HG02798 (cell line): ENCODE measurements around the gene RDH11.
"Not testable (repeated sequence)": the region's sequence is repeated elsewhere in the genome, so short reads cannot be mapped to it uniquely, and the experiment has no call there.

Experiments
- ATAC-seq: cut with Tn5 transposase; IDR thresholded peaks from one replicate; pipeline ENCODE4 v1.9.1; 2021; ENCODE audit warnings: mild to moderate bottlenecking; ENCODE audit not compliant: unreplicated experiment, poor library complexity

RDH11 gene, protein sequence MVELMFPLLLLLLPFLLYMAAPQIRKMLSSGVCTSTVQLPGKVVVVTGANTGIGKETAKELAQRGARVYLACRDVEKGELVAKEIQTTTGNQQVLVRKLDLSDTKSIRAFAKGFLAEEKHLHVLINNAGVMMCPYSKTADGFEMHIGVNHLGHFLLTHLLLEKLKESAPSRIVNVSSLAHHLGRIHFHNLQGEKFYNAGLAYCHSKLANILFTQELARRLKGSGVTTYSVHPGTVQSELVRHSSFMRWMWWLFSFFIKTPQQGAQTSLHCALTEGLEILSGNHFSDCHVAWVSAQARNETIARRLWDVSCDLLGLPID

GRCh38 chr14:67695394-67695949, at the start of gene RDH11:
Gene RDH11 (minus strand): TSS chr14:67695764. CDS start chr14:67695703, 61 bp downstream.
- peak; percentile 90 for ATAC-seq

DNA sequence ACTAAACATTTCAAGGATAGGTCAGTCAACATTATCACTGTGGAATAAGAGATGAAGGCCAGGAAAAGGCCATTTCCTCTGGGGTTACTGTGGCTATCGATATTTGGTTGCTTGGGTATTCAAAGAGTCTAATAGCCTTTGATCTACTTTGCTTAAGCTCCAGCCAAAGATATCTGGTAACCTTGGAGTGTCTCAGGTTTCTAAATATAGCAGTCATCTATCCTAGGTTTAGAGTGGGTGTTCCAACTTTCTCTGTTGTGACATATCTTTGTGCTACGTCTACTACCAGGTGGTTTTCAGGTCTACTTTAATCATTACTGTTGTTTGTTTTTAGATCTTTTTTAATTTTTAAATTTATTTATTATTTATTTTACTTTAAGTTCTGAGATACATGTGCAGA, 48.5 kb upstream of the RDH11 start:
- ATAC-seq = no peak

- ATAC-seq = no peak
Measured at GRCh38 chr14:67738740-67739504, 43.4 kb upstream of the RDH11 start.

DNA sequence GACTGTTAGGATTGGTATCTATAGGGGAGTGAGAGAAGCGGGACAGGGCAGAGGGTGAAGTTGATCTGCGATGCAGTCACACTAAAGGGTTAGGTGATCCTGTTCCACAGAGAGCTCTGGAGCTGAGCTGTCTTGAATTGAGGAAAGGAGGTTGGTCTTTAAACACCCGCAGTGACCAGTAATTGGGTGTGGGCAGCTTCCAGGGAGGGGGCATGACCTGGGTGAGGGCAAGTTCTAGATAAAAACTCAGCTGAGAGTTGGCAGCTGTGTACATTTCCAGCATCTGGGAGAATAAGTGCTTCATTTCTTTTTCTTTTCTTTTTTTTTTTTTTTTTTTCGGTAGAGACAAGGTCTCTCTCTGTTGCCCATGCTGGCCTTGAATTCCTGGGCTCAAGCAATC, 41.2 kb upstream of the RDH11 start:
- ATAC-seq = no peak

- ATAC-seq = no peak
Measured at GRCh38 chr14:67735336-67736147, 40.0 kb upstream of the RDH11 start.

DNA sequence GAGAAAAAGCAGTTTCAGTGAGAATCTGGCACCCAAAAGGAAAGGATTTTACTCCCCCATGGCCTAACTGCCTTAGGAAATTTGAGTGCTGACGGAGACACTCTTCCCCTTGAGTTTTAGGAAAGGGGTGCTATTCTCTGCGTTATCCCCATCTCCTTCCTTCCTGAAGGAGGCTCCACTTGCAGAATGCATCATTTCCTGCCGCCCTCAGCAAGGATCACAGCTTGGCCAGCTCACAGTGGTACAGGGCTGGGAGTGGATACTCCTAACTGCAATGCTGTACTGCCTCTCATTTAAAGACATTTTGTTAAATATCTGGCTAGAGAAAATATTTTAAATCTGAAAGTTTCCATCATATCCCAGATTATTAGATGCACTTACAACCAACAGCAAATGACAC, 39.1 kb upstream of the RDH11 start:
- ATAC-seq = no peak

DNA sequence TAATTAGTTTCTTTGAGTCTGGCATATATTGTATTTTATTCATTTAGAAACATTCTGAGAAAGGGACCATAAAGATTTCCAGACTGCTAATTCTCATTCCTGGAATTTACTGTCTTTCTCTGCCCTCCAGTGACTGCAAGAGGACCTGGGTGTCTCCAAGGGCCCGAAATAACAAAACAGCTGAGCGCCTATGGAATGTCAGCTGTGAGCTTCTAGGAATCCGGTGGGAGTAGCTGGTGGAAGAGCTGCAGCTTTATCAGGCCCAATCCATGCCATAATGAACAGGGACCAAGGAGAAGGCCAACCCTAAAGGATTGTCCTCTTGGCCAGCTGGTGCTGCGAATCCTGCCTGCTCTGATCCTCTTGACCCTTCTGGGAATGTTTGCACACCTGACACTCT, 38.1 kb upstream of the RDH11 start:
- ATAC-seq = no peak

DNA sequence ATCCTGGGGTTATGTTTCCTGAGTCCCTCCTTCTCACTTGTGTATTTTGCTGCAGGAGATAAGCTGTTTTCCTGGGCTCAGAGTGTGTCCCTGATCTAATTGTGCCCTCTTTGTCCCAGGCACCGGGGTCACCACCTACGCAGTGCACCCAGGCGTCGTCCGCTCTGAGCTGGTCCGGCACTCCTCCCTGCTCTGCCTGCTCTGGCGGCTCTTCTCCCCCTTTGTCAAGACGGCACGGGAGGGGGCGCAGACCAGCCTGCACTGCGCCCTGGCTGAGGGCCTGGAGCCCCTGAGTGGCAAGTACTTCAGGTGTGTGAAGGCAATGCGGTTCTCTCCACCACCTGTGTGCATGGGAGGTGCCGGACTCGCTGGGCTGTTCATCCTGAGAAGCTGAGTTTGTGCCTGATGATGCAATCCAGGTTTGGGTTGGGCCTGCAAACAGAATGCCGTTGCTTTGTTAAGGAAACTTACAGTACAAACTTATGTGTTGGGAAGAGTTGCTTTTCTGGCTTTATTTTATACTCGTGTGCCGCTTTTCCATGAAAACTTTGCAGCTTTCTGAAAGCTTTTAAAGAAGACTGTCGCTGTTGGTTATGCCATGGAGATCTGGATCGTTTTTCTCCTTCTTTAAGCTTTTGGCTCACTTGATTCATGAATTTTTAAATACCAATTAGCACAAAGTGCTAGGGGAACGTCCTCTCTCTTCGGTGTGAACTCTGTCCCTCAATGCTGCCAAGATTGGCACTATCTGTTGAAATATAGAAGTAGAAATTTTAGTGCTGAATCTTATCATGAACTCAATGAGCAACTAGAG, 33.7 kb upstream of the RDH11 start:
- ATAC-seq = no peak

DNA sequence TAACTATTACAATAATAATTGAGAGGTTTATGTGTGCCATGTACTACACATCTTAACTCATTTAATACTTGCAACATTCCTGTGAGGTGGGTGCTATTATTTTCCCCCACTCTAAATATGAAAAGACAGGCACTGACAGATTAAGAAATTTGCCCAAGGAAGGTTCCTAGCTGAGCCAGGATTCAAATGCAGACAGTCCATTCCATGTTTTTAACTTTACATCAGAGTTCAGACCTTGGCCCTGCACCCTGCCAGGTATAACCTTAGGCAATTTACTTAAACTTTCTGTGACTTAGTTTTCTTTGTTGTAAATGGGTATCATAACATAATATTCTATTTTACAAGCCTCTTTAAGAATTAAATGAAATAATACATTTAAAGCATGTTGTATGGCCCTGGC, 32.7 kb upstream of the RDH11 start:
- ATAC-seq = no peak

GRCh38 chr14:67727361-67727760, 31.8 kb upstream of the RDH11 start:
- no peak for ATAC-seq

DNA sequence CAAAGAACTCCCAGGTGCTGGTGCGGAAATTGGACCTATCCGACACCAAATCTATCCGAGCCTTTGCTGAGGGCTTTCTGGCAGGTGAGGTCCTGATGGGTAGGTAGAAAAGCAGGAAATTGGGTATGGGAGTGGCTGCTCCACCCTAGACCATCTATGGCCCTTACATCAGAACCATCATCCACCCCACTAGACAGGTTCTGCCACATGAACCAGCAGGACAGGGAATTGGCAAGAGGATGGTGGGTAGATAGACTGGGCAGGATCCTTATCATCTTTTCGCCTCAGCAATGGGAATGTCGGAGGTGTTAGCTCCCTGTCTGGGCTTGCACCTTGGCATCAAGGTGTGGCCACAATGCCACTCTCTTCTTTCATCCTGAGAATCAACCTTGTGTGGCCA, 29.6 kb upstream of the RDH11 start:
- ATAC-seq = no peak

DNA sequence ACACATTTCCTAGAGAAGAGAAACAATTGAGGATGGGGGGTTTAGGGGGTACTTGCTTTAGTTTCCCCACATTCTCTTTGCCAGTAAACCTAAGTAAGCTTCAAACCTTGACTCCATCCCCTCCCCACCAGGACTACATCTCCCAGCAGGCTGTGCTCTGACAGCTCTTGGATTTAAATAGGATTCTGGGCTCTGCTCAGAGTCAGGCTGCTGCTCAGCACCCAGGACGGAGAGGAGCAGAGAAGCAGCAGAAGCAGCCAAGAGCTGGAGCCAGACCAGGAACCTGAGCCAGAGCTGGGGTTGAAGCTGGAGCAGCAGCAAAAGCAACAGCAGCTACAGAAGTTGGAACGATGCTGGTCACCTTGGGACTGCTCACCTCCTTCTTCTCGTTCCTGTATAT, 26.7 kb upstream of the RDH11 start:
- ATAC-seq = no peak

DNA sequence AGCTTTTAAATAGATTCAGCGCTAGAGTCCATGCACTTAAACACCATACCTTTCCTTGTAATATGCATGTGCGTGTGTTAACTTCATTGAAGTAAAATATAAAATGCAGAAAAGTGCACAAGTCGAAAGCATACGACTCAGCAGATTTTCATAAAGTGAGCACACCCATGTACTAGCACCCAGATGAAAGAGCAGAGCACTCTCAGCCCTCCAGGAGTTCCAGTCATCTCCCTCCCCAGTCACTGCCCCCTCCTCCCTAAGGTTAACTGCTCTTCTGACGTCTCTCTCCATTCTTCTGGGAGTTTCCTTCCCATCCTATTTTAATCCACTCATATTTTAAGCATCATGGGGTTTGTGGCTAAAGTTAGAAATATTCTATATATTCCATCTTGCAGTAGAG, 26.3 kb upstream of the RDH11 start:
- ATAC-seq = no peak

DNA sequence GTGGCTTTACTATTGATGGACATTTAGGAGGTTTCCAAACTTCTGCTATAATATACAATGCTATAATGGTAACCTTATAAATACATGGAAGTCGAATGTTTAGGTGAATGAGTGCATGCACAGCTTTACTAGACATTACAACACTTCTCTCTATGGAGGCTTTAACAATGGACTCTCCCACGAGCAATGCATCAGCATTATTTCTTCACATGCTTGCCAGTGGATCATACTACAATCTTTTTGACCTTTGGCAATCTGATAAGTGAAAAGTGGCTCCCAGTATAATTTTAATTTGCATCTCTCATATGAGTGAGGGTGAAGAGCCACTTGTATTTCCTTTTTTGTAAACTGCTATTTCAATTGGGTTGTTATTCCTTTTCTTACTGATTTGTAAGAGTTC, 24.3 kb upstream of the RDH11 start:
- no peak for ATAC-seq

- ATAC-seq = not testable (repeated sequence)
Measured at GRCh38 chr14:67719385-67719784, 23.8 kb upstream of the RDH11 start.

GRCh38 chr14:67718265-67718664, 22.7 kb upstream of the RDH11 start:
- no peak for ATAC-seq

GRCh38 chr14:67717048-67717447, 21.5 kb upstream of the RDH11 start:
- ATAC-seq = no peak

DNA sequence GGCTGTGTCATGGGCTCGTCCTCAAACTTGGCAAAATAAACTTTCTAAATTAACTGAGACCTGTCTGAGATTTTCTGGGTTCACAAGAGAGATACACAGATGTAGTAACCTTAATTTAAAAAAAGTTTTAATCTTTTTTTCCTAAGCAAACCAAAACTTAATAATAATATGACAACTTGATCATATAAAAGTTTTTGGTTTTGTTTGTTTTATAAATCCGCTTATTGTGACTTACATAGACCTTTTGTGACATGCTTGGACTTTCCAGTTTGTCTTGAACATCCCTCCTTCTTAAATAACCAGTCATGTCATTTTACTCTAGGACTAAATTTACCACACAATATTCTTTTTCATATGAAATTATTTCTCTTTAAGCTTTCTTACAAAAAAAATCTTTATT, 14.6 kb upstream of the RDH11 start:
- no peak for ATAC-seq

DNA sequence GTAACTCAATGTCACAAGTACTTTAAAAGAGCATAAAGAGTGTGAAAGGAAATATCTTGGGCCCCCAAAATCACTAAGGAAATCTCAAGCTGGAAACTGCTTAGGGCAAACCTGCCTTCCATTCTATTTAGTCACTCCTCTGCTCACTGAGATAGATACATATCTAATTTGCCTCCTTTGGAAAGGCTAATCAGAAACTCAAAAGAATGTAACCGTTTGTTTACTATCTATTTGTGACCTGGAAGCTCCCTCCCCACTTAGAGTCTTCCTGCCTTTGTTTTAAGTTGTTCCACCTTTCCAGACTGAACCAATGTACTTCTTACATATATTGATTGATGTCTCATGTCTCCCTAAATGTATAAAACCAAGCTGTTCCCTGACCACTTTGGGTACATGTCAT, 14.2 kb upstream of the RDH11 start:
- not testable (repeated sequence) for ATAC-seq

GRCh38 chr14:67709346-67709745, 13.8 kb upstream of the RDH11 start:
- not testable (repeated sequence) for ATAC-seq
